A549 (cell line): ENCODE measurements around the gene TCEANC2. TPM values are rescaled to one million over a fixed set of nuclear protein-coding genes. Genes with fewer than 3 reads are reported as not detected.

Experiments used
- ATAC-seq, 2 experiments: fragments of 200-7000 bp in 1 of 2; fragments of >200 bp in 1 of 2; cut with Nextera tagmentation in 1 of 2; cut with Tn5 transposase in 1 of 2; 3 replicates each; pipeline versions ENCODE4 v1.8.0 to v1.9.1; 2018 to 2020; ENCODE audit warnings: mild to moderate bottlenecking in 1 of 2, moderate library complexity in 1 of 2
- CTCF ChIA-PET: fragments of 300-600 bp; sonication (Branson Sonifier 250); formaldehyde crosslinking; extraction: SDS; loops from one replicate; lab custom pipeline; 2021; ENCODE audit warnings: antibody characterized with exemption, inconsistent platforms; lab: Yijun Ruan, JAX
- POLR2A ChIA-PET: fragments of 350-600 bp; formaldehyde crosslinking; extraction: SDS; loops from one replicate; lab custom pipeline; 2021; ENCODE audit warnings: antibody characterized with exemption, inconsistent platforms; lab: Yijun Ruan, JAX
- DNase-seq, 2 experiments: peaks; one replicate each; pipeline versions ENCODE4 v3.0.0 to v3.0.0-alpha.2; 2011 to 2016; ENCODE audit warnings: low read depth in 1 of 2, low spot score in 1 of 2
- FAIRE-seq: peaks from 2 replicates; lab custom pipeline; 2011; peaks lifted over from hg19 to GRCh38; lab: Jason Lieb, UNC
- H3K27ac ChIP-seq, 2 experiments: fragments of >200 bp; sonication (Bioruptor Twin); formaldehyde crosslinking; 3 replicates each; pipeline ENCODE4 v1.5.1; 2016 to 2017
- H3K4me1 ChIP-seq: fragments of >200 bp; sonication (Bioruptor Twin); formaldehyde crosslinking; 3 replicates; pipeline ENCODE4 v1.6.1; 2016
- H3K4me2 ChIP-seq: fragments of >200 bp; sonication (Bioruptor Twin); formaldehyde crosslinking; 3 replicates; pipeline ENCODE4 v1.6.1; 2016
- H3K4me3 ChIP-seq: fragments of >200 bp; sonication (Bioruptor Twin); formaldehyde crosslinking; 3 replicates; pipeline ENCODE4 v1.5.1; 2016
- H3K9me3 ChIP-seq: fragments of >200 bp; sonication (Bioruptor Twin); formaldehyde crosslinking; 3 replicates; pipeline ENCODE4 v1.6.1; 2016
- CEBPB ChIP-seq, 2 experiments: fragments of >200 bp in 1 of 2; sonication (Bioruptor Twin) in 1 of 2; formaldehyde crosslinking in 1 of 2; IDR thresholded peaks; 2 replicates each; pipeline ENCODE4 v1.6.1; 2012 to 2016
- EHF ChIP-seq: fragments of 250-450 bp; sonication (Bioruptor Pico); IDR thresholded peaks from 2 replicates; pipeline ENCODE4 v1.5.0; 2020; ENCODE audit warnings: mild to moderate bottlenecking
- EHMT2 ChIP-seq: fragments of 200-600 bp; sonication (generic); IDR thresholded peaks from 2 replicates; pipeline ENCODE4 v1.6.1; 2016; ENCODE audit warnings: antibody characterized with exemption, low read depth, mild to moderate bottlenecking, moderate library complexity
- ESRRA ChIP-seq: fragments of 150-350 bp; IDR thresholded peaks from 2 replicates; pipeline ENCODE4 v1.6.1; 2014; ENCODE audit warnings: mild to moderate bottlenecking, low read length, borderline replicate concordance
- FOSL2 ChIP-seq, 2 experiments: fragments of 450-650 bp in 1 of 2; fragments of >200 bp in 1 of 2; sonication (Bioruptor Twin) in 1 of 2; formaldehyde crosslinking; IDR thresholded peaks; 2 replicates each; pipeline versions ENCODE4 v1.5.0 to v1.6.1; 2016 to 2020; ENCODE audit warnings: mild to moderate bottlenecking in 1 of 2, moderate library complexity in 1 of 2
- FOXS1 ChIP-seq: fragments of 250-450 bp; sonication (Bioruptor Pico); IDR thresholded peaks from 2 replicates; pipeline ENCODE4 v1.5.0; 2020; ENCODE audit warnings: mild to moderate bottlenecking, moderate library complexity
- HDAC2 ChIP-seq: fragments of 200-600 bp; sonication (generic); IDR thresholded peaks from 2 replicates; pipeline ENCODE4 v1.6.1; 2016
- HEYL ChIP-seq: fragments of 250-450 bp; sonication (Bioruptor Pico); IDR thresholded peaks from 2 replicates; pipeline ENCODE4 v1.8.0; 2021; ENCODE audit warnings: mild to moderate bottlenecking, moderate library complexity
- HOXB13 ChIP-seq: fragments of 250-450 bp; sonication (Bioruptor Pico); IDR thresholded peaks from 2 replicates; pipeline ENCODE4 v1.5.0; 2020; ENCODE audit warnings: low read depth, mild to moderate bottlenecking, moderate library complexity
- HOXB5 ChIP-seq: fragments of 250-450 bp; sonication (Bioruptor Pico); IDR thresholded peaks from 2 replicates; pipeline ENCODE4 v1.5.0; 2020; ENCODE audit warnings: mild to moderate bottlenecking, moderate library complexity
- JUNB ChIP-seq: fragments of >200 bp; sonication (Bioruptor Twin); formaldehyde crosslinking; IDR thresholded peaks from 2 replicates; pipeline ENCODE4 v1.6.1; 2016
- KDM1A ChIP-seq: fragments of 200-600 bp; sonication (generic); IDR thresholded peaks from 2 replicates; pipeline ENCODE4 v1.6.1; 2016; ENCODE audit warnings: low read depth, mild to moderate bottlenecking
- MAFK ChIP-seq: fragments of 450-650 bp; IDR thresholded peaks from 2 replicates; pipeline ENCODE4 v1.6.1; 2014; ENCODE audit not compliant: partially characterized antibody
- MYC ChIP-seq: IDR thresholded peaks from 2 replicates; pipeline ENCODE4 v1.6.1; 2012; ENCODE audit warnings: mild to moderate bottlenecking, inconsistent platforms, low read length, improper control_type of control experiment, borderline replicate concordance
- NPAS2 ChIP-seq: fragments of 250-450 bp; sonication (Bioruptor Pico); IDR thresholded peaks from 2 replicates; pipeline ENCODE4 v1.8.0; 2022; ENCODE audit warnings: mild to moderate bottlenecking, moderate library complexity, borderline replicate concordance
- NR3C1 ChIP-seq: fragments of >200 bp; sonication (Bioruptor Twin); formaldehyde crosslinking; IDR thresholded peaks from 3 replicates; pipeline ENCODE4 v1.6.1; 2017
- PHF8 ChIP-seq: fragments of 200-600 bp; sonication (generic); IDR thresholded peaks from 2 replicates; pipeline ENCODE4 v1.6.1; 2016; ENCODE audit warnings: low read depth, mild to moderate bottlenecking, antibody characterized with exemption, moderate library complexity, borderline replicate concordance
- RAD21 ChIP-seq, 2 experiments: fragments of >200 bp in 1 of 2; sonication (Bioruptor Twin) in 1 of 2; formaldehyde crosslinking in 1 of 2; IDR thresholded peaks in 1 of 2; conservative IDR thresholded peaks in 1 of 2; 2 replicates in 1 of 2; 3 replicates in 1 of 2; pipeline ENCODE4 v1.6.1; 2012 to 2018; ENCODE audit warnings: inconsistent platforms in 1 of 2
- RNF2 ChIP-seq: fragments of 200-600 bp; sonication (generic); IDR thresholded peaks from 2 replicates; pipeline ENCODE4 v1.6.1; 2016; ENCODE audit warnings: low read depth, mild to moderate bottlenecking, antibody characterized with exemption, moderate library complexity, borderline replicate concordance
- TP53 ChIP-seq: fragments of 250-450 bp; sonication (Bioruptor Pico); IDR thresholded peaks from 2 replicates; pipeline ENCODE4 v1.5.0; 2021; ENCODE audit warnings: mild to moderate bottlenecking, moderate library complexity
- ZFP36 ChIP-seq: fragments of 450-650 bp; IDR thresholded peaks from 2 replicates; pipeline ENCODE4 v1.6.1; 2014; ENCODE audit warnings: borderline replicate concordance; ENCODE audit not compliant: partially characterized antibody
- ZNF302 ChIP-seq: fragments of 250-450 bp; sonication (Bioruptor Pico); IDR thresholded peaks from 2 replicates; pipeline ENCODE4 v1.9.0; 2021; ENCODE audit warnings: inconsistent platforms, mild to moderate bottlenecking, moderate library complexity
- WGBS: methylation state at CpG from one replicate; pipeline ENCODE4 v1.1.6; 2017; ENCODE audit errors: missing lambda C conversion rate; 5-methylcytosine and 5-hydroxymethylcytosine counted together
- polyA plus RNA-seq, 4 experiments: library from polyadenylated mRNA; depleted of rRNA in 3 of 4; stranded (reverse); fragments of >200 nt; fragmentation: RNase III in 1 of 4; extraction: RNeasy Plus Mini Kit Qiagen cat#74134 plus additional on column Dnase treatment in 1 of 4; gene quantifications; 2 replicates in 3 of 4; 3 replicates in 1 of 4; pipeline ENCODE4 v1.2.3, GENCODE V29; 2011 to 2017
- TF ChIP-seq, protein P1 (sequence below): IDR thresholded peaks from 2 replicates; pipeline ENCODE4 v1.6.1; 2012; ENCODE audit warnings: low read depth, borderline replicate concordance
- TF ChIP-seq, protein P2 (sequence below): fragments of 150-350 bp; IDR thresholded peaks from 2 replicates; pipeline ENCODE4 v1.6.1; 2014; ENCODE audit warnings: low read depth, mild to moderate bottlenecking, low read length
- TF ChIP-seq, protein P3 (sequence below): fragments of 450-650 bp; IDR thresholded peaks from 2 replicates; pipeline ENCODE4 v1.6.1; 2014; ENCODE audit warnings: antibody characterized with exemption

Gene TCEANC2
- polyA plus RNA-seq, 2 of the 4 experiments (the other 2 are of a cell fraction): 1.9 to 3.4 TPM

DNA sequence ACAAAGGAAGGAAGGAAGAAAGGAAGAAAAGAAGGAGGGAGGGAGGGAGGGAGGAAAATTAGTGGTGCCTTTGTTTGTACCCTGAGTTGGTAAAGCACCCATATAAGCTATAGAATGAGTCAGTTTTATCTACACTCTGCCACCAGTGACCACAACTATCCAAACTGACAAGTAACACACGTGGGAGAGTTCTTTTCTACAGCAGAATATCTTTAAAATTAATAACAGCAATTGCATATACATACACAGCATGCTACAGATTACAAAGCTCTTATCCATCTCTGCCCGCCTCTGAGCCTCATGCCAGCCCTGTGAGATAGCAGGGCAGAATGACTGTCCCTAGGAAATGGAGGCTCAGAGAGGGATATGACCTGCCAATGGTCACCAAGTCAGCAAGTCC lies 79.1 kb downstream of the TCEANC2 start:
- H3K4me1 ChIP-seq: 0 out of 3 replicates have a peak, but pooled peaks cover 3% of the 10 kb centered on the region
- CTCF ChIA-PET: interaction anchor here (0.6 to 1.9 kb wide), 2 partner anchors 10 to 167 kb away, joined by 3 to 14 read pairs; no protein-coding TSS in a partner anchor
- no peaks in the 10 kb centered on the region for H3K9me3 ChIP-seq
- H3K4me2 ChIP-seq: no peak overlapping the region
- POLR2A ChIA-PET: no interaction called here
- 33% methylated on average over 2 of the region's 2 CpGs for WGBS
- no peak overlapping the region for H3K27ac ChIP-seq
- no peak overlapping the region for H3K4me3 ChIP-seq
- DNase-seq (no peak), FAIRE-seq (no peak), ATAC-seq (no peak)
- TF ChIP-seq ESRRA: no peak
- TF ChIP-seq, protein P1, sequence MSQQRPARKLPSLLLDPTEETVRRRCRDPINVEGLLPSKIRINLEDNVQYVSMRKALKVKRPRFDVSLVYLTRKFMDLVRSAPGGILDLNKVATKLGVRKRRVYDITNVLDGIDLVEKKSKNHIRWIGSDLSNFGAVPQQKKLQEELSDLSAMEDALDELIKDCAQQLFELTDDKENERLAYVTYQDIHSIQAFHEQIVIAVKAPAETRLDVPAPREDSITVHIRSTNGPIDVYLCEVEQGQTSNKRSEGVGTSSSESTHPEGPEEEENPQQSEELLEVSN: no peak
- TF ChIP-seq CEBPB (IDR thresholded peaks at IDR 0.05): no peak
- TF ChIP-seq JUNB: no peak
- TF ChIP-seq, protein P2, sequence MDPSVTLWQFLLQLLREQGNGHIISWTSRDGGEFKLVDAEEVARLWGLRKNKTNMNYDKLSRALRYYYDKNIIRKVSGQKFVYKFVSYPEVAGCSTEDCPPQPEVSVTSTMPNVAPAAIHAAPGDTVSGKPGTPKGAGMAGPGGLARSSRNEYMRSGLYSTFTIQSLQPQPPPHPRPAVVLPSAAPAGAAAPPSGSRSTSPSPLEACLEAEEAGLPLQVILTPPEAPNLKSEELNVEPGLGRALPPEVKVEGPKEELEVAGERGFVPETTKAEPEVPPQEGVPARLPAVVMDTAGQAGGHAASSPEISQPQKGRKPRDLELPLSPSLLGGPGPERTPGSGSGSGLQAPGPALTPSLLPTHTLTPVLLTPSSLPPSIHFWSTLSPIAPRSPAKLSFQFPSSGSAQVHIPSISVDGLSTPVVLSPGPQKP: no peak
- TF ChIP-seq MAFK: no peak
- TF ChIP-seq, protein P3, sequence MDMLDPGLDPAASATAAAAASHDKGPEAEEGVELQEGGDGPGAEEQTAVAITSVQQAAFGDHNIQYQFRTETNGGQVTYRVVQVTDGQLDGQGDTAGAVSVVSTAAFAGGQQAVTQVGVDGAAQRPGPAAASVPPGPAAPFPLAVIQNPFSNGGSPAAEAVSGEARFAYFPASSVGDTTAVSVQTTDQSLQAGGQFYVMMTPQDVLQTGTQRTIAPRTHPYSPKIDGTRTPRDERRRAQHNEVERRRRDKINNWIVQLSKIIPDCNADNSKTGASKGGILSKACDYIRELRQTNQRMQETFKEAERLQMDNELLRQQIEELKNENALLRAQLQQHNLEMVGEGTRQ: no peak
- TF ChIP-seq FOXS1: no peak
- TF ChIP-seq FOSL2 (IDR thresholded peaks at IDR 0.05): no peak
- TF ChIP-seq FOSL2 (CRISPR knock-in tag; IDR thresholded peaks at IDR 0.05): no peak
- no peak for TF ChIP-seq EHF (CRISPR knock-in tag)
- TF ChIP-seq ZFP36: no peak
- no peak for TF ChIP-seq MYC
- TF ChIP-seq RNF2: no peak
- TF ChIP-seq HDAC2: no peak
- TF ChIP-seq NR3C1: no peak
- TF ChIP-seq ZNF302 (CRISPR knock-in tag): no peak
- TF ChIP-seq KDM1A: no peak
- TF ChIP-seq NPAS2 (CRISPR knock-in tag): no peak

DNA sequence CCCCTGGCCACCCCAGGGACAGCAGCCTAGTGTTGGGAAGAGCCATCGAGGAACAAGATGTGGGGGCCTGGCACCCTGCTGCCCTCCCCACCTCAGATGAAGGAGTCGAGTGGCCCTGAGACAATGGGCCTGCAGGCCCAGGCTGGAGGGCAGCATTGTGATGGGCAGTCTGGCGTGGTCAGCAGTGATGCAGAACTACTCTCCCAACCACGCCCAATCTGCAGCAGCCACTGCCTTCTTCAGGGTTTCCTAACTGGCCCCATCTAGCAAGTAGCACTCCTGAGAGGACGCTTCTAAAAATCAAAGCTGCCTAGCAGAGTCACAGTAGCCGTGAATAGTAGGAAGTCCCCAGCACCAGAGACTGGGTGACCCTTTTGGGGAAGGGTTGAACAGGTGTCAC lies 80.9 kb downstream of the TCEANC2 start:
- TF ChIP-seq HOXB5 (CRISPR knock-in tag) (no peak), RAD21 (conservative IDR thresholded peaks at IDR 0.05 in 1 of 2, IDR thresholded peaks at IDR 0.05 in 1 of 2) (no peak), HOXB13 (CRISPR knock-in tag) (no peak), HDAC2 (no peak), FOXS1 (no peak), HEYL (CRISPR knock-in tag) (no peak), PHF8 (no peak), MYC (no peak), EHMT2 (no peak), TP53 (CRISPR knock-in tag) (no peak), KDM1A (no peak)
- TF ChIP-seq, protein P3: no peak
- FAIRE-seq: no peak
- 63% methylated on average over 6 of the region's 6 CpGs for WGBS
- Histone ChIP-seq H3K4me3 (no peak overlapping the region), H3K4me2 (no peak overlapping the region), H3K27ac (no peak overlapping the region), H3K4me1 (0 out of 3 replicates have a peak, but pooled peaks cover 3% of the 10 kb centered on the region), H3K9me3 (no peaks in the 10 kb centered on the region)
- CTCF ChIA-PET: interaction anchor here (1.0 kb wide), 1 partner anchor 13 kb away, joined by 3 read pairs; no protein-coding TSS in a partner anchor
- DNase-seq: no peak
- ATAC-seq: no peak
- POLR2A ChIA-PET: no interaction called here
